GM21360 (cell line): ENCODE data around the gene NACAD.

Experiments used
- ATAC-seq: cut with Tn5 transposase; IDR thresholded peaks from one replicate; pipeline ENCODE4 v1.9.1; 2021; ENCODE audit warnings: mild to moderate bottlenecking, moderate library complexity; ENCODE audit not compliant: unreplicated experiment

Gene NACAD

GRCh38 chr7:45092100-45092930 lies 3.5 kb upstream of the NACAD start:
- ATAC-seq, result no peak

GRCh38 chr7:45089341-45089891 lies 647 bp upstream of the NACAD start:
- no peak for ATAC-seq

- no peak for ATAC-seq
These were observed 545 bp downstream of the NACAD start for GRCh38 chr7:45088146-45088701.

DNA sequence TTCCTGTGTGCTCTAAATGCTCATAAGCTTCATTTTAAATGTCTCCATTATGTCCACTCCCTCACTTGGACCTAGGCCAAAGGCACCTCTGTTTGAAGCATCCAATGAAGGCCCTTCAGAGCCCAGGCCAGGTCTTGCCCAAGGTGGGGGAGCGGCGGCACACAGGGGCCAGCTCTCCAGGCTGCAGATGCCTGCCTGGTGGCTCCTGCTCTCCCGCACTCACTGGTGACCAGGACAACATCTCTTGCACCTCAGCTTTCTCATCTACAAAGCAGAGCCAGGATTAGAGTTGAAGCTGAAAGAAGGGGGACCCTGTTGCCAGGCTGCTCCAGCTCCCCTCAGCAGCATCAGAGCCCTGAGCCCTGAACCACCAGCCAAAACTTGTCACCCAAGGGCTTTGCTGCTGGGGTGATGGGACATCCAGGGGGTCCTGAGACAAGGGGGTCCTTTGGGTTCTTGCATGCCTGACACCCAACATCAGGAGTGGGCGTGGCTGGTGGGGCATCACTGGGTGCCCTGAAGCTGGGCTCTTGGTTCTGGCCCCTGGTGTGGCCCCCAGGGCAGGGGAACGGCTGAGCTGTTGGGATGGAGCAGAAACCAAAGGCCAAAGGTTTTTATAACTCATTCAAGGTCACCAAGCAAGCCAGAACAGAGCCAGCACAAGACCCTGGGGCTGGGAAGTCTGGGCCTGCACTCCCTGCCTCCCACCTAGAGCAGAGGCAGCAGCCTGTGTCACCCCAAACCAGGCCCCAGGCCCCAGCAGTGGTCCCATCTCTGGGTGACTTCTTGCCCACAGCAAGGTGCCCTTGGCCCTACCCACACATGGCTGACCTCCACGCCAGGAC lies 1.2 kb downstream of the NACAD start:
- no peak for ATAC-seq

GRCh38 chr7:45086331-45087065 lies 2.3 kb downstream of the NACAD start:
- ATAC-seq, result no peak

GRCh38 chr7:45085619-45086200 lies 3.1 kb downstream of the NACAD start:
- ATAC-seq, result no peak

- no peak for ATAC-seq
These were observed 3.7 kb downstream of the NACAD start for GRCh38 chr7:45084901-45085618.

- ATAC-seq, result no peak
These were observed 4.4 kb downstream of the NACAD start for GRCh38 chr7:45084336-45084735.

- ATAC-seq, result no peak
These were observed 5.9 kb downstream of the NACAD start for GRCh38 chr7:45082831-45083331.

DNA sequence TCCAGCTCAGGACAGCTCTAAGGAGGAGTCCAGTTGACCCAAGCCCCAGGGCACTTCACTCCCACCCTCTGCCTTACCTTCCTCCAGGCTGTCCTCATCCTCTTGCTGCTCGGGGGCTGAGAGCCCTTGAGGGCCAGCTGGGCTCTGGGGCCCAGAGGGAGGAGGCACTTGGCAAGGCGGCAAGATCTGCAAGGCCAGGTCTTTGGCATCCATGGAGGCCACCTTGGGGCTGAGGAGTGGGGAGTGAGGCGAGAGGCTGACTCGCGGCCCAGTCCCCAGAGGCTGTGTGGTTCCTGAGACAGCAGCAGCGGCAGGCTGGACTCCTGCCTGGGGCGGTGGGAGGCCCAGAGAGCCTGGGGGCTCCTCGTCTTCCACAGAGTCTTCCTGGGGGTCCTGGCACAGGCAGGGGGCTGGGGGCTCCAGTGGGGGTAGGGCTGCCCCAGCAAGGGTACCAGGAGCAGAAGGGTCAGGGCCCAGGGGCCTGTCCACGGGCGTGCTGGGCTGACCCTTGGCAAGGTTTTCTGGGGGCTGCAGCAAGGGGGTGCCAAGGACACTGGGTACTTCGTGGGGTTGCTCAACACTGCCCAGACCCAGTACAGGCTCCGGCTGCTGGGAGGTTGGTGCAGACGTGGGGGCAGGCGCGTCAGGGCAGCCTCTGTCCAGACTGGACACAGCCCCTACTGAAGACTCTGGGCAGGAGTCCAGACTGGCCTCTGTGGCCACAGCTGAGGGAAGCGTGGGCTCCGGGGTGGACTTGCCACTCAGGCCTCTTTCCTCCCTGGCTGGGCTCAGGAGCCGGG lies 6.5 kb downstream of the NACAD start:
- no peak for ATAC-seq

GRCh38 chr7:45081670-45081974 lies 7.1 kb downstream of the NACAD start:
- no peak for ATAC-seq

- ATAC-seq, result no peak
These were observed 7.7 kb downstream of the NACAD start for GRCh38 chr7:45080958-45081669.

DNA sequence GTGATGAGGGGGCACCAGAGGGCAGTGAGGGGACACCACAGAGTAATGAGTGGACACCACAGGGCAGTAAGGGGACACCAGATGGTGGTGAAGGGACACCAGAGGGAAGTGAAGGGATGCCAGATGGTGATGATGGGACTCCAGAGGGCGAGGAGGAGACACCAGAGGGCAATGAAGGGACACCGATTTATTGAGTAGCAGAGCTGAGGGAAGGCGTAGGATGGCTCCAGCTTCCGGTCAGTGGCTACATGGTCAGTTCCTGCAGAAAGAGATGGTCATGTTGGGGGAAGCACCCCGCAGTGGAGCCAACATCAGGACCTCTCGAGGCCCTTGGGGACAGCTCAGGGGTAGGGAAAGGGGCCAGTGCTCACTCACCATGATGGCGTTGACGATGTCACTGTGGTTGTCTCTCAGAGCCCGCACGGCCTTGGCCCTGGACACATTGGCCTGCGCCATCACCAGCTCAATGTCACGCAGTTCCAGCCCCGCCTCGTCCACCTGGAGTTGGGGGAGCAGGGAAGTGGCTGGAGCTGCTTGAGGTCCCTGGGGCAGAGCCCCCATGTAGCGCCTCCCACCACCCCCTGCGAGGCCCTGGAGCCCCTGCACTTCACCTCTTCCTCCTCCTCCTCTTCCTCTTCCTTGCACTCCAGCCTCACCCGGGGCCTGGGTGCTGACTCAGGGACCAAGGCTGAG lies 8.4 kb downstream of the NACAD start:
- no peak for ATAC-seq

GRCh38 chr7:45078125-45078681 lies 10.6 kb downstream of the NACAD start:
- ATAC-seq, result no peak

DNA sequence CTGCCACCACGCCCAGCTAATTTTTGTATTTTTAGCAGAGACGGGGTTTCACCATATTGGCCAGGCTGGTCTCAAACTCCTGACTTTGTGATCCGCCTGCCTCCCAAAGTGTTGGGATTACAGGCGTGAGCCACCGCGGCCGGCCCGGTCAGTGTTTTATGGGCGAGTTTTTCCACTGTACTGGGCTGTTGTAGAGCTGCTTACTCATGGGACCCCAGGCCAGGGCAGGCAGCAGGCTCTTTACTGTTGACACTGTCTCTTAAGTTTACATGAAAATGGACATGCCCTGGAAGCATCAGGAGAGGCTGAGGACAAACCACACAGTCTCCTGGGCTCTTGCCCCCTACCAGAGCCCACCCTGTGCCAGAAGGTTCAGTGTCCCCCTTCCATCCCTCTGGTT lies 11.2 kb downstream of the NACAD start:
- no peak for ATAC-seq

DNA sequence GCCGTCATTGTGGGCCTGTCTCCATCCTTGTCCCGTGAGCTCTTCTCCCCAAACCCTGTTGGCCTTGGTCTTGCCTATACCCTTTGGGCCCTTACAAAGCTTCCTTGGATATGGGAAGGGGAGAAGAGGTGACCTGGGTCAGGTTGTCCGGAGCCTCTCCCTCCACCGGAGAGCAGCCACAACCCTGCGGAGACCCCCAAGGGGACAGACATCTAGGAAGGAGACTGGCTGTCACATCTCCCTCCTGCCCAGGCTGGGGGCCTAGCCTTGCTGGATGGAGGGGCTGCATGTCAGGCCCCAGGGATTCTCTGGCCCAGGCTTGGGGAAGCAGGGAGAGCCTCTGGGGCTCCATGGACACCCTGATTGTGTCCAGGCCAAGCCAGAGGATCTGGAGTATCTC lies 11.8 kb downstream of the NACAD start:
- ATAC-seq, result no peak
